Measurements from ENCODE around the gene TTPAL.

Gene TTPAL

DNA sequence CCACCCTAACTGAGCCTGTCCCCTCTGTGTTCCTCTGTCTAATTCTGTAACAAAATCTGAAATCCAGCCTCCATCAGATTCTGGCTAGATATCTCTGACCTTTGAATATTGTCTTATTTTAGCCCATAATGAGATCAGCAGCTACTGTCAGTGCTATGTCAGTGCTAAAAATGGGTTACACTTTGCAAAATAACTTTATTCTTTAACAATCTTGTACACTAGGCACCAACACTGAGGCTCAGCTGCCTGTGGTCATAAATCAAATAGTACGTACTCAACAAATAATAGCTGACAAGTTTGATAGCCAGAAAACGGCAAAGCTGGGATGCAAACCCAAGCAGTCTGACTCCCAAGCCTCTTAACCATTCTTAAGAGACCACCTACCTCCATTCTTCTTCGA, 22.1 kb downstream of the TTPAL start:
- DNase-seq (ENCODE audit: low read depth) = no peak

DNA sequence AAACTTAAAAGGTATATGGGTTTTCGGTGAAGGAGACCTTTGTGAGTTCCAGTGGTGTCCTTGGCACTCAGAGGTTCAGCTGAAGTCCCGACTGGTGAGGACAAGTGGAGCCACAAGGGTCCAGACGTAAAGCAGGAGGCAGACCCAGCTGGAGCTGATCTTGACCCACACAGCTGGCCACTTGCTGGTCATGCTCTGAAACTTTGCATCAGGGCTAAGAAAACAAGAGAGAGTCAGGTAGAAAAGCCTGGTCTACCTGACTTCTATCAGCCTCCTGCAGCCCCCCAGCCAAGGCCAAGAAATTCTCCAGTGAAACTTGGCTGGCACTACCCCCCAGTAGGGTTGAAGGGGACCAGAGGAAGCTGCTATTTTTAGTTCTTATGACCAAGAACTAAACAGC, 24.5 kb downstream of the TTPAL start:
- DNase-seq (ENCODE audit: low read depth) = no peak

DNA sequence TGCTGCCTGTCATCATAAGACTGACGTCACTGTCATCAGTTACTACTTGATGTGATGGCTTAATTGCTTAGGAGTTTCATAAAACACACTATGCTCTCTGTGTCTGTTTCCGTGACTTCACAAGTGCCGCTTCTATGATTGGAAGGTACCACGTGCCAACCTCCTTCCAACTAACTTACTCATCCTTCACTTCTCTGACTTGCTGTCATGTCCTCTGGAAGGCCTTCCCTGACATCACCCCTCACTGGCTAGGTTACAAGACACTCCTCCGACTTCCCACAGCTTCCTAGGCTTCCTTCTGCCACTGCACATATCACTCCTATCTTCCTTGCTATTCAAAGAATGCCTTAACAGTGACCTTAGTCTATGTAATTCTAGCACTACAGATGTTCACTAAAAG, 25.8 kb downstream of the TTPAL start:
- DNase-seq (ENCODE audit: low read depth) = no peak

DNA sequence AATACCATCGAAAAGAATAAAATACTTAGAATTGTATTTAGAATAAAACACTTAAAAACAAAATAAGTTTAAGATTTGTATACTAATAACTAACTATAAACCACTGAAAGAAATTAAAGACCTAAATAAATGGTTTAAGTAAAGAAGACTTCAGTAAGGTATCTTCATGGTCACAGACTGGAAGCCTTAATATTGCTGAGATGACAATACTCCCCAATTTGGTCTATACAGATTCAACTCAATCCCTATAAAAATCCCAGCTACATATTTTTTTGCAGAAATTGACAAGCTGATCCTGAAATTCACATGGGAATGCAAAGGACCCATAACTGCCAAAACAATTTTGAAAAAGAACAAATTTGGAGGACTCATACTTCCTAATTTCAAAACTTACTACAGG, 27.3 kb downstream of the TTPAL start:
- DNase-seq (ENCODE audit: low read depth) = no peak

DNA sequence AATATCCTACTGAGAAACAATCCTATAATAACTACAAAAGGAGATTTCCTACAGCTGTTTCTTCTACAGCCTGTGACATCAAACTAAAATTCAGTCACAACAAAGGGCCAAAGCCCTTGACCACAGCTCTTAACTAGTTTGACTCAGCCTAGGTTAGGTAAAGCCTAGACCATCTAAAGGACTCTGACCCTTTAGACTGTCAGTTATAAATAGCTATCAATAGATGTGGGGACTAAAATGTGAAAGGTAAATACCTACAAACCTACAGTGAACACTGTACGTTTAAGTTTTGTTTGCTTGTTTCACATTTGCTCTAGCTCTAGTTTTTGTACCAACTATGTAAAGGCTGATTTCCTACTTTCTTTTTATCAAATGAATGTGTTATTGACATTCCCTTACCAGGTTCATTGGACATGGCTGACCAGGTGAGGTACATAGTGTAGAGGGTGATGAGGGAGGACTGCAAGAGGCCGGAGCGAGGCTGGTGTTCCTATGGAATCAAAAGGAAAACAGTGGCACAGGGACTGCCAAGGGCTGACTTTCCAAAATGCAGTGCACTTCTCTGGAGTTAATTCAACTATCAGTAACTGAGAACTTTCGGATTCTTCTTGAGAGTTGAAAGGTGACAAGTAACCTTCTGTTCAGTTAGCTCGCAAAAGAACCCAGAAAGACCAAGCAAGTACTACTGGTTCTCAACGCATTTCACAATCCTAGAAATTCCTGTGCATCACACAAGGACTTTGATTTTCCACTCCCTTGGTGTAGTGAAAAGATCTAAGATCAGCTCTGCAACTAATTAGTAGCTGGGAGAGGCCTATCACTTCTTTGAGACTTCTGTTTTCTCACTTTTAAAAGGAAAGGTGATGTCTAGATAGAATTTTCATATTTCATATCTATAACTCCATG, 29.0 kb downstream of the TTPAL start:
- DNase-seq (ENCODE audit: low read depth) = no peak

DNA sequence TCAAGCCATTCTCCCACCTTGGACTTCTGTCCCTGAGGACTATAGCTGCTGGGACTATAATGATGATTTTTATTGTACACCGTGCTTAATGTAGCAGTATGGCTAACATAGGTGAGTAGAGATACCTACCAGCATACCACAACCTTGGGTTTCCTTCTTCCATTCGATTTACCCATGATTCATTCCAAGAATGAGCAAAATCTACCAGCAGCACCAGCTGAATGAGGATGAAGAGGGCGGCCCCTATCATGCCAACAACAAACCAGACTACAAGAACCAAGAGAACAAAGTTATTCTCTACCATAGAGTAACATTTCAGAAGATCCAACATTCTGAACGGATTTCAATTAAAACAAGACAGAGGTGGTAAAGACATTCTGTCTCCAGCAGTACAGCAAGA, 34.1 kb downstream of the TTPAL start:
- no peak for DNase-seq (ENCODE audit: low read depth)

DNA sequence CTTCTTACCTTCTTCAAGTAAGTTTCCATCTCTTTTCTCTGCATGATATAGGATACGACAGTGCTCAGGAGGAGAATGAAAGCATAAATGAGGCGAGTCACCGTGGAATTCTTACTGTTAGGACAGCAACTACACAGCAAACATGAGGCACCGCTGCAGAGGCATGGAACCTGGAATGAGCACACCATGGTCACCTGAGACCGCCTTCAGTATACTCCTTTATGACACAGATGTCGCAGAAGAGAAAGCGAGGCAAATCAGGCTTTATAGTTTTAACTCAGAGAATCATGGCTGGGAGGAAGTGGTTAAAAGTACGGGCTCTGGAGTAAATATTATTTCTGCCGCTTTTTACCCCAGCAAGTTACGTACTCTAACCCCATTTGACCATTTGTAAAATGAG, 38.2 kb downstream of the TTPAL start:
- no peak for DNase-seq (ENCODE audit: low read depth)

DNA sequence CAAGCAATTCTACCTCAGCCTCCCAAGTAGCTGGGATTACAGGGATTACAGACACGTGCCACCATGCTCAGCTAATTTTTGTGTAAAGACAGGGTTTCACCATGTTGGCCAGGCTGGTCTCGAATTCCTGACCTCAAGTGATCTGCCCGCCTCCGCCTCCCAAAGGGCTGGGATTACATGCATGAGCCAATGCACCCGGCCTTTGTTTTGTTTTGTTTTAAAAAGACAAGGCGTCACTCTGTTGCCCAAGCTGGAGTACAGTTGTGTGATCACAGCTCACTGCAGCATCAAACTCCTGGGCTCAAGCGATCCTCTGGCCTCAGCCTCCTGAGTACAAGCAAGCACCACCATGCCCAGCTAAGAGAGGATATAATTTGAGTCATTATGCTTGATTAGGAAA, 40.8 kb downstream of the TTPAL start:
- DNase-seq (ENCODE audit: low read depth) = no peak

DNA sequence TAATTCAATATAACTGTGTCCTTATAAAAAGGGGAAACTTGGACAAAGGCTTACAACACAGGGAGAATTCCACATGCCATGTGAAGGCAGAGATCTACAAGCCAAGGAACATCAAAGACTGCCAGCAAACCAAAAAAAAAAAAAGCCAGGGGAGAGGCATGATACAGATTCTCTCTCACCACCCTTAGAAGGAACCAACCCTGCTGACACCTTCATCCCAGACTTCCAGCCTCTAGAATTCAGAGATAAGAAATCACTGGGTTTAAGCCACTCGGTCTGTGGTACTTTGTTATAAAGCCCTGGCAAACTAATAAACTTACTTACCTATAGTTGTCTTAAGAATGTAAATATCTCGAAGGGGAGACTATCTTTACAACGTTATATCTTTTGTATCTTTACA, 41.8 kb downstream of the TTPAL start:
- DNase-seq (ENCODE audit: low read depth) = no peak

DNA sequence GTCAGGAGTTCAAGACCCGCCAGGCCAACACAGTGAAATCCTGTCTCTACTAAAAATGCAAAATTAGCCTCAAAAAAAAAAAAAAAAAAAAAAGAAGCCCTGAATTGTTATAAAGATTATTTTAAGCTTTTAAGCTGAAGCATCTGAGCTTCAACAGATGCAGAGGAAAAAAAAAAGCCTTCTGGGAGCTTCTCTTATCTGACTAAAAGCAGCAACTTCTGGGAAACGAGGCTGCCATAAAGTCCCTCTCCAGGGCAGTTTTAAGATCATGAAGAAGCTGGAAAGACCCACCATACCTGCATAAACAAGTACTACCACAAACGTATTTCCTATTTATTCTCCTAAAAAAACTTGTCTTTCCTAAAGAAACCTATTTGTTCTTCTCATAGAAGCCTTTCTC, 42.6 kb downstream of the TTPAL start:
- DNase-seq (ENCODE audit: low read depth) = no peak

DNA sequence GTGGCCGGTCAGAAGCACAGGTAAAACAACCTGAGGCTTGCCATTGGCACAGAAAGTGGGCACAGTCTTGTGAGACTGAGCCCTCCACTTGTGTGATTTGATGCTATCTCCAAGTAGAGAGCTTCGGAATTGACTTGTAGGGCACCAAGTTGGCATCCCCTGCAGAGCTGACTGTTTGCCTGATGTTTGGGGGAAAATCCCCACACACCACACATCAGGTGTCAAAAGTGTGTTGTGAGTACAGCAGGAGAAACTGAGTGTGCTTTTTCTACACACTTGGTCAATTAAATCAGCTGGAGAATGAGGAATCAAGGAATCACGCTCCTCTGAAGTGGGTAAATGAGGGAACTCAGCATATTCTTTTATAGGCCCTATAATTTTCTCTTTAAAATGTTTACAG, 45.2 kb downstream of the TTPAL start:
- no peak for DNase-seq (ENCODE audit: low read depth)

DNA sequence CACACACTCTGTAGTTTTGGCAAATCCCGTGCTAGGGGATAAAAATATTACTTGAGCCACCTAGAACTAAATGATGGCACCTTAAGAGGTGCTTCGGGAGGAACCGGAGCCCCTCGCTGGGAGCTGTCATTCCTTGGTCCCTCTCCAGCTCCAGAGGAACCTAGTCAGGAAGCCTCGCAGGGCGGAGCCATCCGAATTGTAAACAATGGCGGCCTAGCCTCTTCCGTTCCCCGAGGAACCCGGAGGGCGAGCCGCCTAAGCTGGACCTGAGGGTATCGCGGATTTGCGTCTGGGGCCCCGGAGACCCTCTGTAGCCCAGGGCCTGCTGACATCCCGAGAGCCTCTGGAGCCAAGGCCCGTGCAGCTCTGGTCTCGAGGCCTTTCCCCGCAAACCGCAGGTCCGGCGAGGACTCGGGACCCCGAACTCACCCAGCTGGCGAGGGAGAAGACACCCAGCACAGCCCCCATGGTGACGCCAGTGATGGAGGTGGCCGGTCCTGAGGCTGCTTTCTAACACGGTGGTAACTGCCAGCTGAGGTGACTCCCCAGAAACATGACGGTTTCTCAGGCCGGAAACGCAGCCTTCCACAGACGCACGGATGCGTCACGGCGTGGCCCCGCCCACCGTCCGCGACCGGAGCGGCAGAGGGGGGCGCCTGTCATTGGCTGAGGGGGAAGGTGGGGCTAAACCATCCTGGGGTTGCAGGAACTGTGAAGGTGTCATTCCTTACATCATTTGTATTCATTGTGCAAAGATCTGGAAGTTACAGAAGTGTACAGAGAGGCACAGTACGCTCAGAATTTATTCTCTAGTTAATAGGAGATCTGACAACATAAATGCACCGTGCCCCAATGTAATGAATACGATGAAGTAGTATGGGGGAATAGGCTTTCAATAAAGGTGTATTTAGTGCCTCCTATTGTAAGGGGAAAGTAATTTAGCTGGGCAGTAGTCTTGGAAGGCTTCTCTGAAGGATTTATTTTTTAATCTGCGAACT, 46.1 kb downstream of the TTPAL start, which contains the start of gene SERINC3:
SERINC3 (minus strand) TSS at position 587 of the 998 bp plus-strand sequence; CDS start at position 468, 119 bp downstream.
- peak; percentile 95 for DNase-seq (ENCODE audit: low read depth)

DNA sequence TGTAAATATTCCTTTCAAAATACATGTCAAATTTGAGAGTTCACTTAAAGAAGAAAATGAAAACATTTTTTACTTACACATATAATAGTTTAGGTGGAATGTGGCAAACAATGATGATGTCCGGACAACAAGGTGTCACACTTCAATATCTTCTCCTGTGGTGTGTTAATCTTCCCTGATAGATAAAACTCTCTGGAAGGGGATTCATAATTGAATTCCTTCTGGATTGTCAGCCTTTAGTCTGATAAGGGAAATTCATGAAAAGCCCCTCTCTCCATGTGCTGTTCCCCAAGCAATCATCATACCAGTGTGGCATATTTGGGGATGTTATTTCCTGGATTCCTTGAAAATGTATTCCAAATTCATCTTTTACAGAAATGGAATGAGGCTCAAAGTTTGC, 47.2 kb downstream of the TTPAL start:
- DNase-seq (ENCODE audit: low read depth) = no peak

DNA sequence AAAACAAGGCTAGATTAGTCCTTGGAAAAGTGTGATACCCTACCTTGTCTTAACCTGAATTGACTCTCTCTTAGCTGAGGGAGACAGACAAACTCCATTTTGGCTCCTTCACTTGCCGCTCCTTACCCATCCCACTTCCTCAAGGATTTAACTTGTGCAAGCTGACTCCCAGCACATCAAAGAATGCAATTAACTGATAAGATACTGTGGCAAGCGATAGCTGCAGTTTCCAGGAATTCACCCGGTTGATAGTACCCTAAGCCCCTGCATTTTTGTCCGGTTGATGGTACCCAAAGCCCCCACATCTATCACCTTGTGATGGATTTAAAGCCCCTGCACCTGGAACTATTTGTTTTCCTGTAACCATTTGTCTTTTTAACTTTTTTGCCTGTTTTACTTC, 48.1 kb downstream of the TTPAL start:
- DNase-seq (ENCODE audit: low read depth) = no peak

DNA sequence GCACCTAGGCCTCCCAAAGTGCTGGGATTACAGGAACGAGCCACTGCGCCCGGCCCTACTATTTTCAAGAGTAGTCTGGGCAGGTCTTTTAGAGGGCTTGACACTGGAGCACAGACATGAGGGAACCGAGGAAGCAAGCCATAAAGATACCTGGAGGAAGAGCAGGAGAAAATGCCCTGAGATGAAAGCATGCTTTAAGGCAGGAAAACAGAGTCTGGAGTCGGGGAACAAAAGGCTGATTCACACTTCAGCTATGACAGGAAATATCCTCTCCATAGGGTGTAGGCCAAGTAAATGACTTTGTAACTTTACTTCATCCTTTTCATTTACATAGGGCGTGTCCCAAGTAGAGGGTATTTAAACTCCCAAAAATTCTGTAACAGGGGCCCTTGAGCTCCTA, 50.5 kb downstream of the TTPAL start:
- no peak for DNase-seq (ENCODE audit: low read depth)

DNA sequence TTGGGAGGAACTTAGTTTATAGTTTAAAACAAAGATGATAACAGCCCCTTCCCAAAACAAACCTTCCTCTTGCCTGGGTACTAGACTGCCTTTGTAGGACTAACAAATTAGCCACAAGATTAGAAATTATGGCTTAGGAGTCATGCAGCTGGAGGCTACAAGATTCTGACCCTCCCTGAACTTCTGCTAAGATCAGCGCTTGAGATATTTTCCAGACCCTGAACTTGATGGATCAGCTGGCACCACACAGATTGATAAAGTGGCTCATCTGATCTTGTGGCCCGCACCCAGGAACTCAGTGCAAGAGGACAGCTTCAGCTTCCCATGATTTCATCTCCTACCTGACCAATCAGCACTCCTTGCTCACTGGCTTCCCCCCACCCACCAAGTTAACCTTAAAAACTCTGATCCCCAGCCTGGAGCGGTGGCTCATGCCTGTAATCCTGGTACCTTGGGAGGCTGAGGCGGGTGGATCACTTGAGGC, 52.1 kb downstream of the TTPAL start:
- DNase-seq (ENCODE audit: low read depth) = no peak

DNA sequence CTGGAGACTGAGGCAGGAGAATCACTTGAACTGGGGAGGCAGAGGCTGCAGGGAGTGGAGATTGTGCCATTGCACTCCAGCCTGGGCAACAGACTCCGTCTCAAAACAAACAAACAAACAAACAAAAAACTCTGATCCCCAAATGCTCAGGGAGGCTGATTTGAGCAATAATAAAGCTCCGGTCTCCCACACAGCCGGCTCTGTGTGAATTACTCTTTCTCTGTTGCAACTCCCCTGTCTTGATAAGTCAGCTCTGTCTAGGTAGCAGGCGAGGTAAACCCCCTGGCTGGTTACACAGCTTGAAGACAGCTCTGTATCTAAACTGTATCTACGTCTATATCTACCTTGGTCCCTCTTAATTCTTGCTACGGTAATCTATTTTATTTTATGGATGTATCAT, 52.6 kb downstream of the TTPAL start:
- DNase-seq (ENCODE audit: low read depth) = no peak

DNA sequence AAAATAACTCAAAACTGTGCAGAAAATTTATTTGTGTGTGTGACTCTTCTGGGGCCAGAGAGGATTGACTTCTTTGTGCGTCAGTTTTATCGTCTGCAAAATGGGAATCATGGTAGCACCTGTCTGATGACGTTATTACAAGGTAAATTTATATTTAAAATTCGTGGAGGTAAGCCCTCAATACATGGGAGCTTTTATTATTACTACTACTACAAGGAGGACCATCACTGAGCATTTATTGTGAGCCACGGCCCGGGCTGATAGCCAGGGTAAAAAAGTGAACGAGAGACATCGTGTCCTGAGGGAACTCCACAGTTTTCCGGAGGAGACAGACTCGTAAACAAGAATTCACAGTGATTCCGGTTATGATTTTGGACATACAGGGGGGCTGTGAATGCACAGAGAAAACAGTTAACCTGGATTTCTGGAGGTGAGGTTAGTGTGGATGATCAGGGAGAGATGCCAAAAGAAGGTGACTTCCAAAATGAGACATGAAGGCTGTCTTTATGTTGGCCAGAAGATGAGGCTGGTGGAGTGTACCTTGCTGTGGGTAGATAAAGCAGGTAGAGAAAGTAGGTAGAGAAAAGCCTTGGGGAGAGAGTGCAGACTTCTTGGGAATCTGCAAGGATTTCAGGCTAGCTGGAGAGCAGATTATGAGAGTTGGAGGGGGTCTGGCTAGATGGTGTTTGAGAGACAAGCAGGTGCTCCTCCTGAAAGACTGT, 56.7 kb downstream of the TTPAL start:
- DNase-seq (ENCODE audit: low read depth) = no peak

DNA sequence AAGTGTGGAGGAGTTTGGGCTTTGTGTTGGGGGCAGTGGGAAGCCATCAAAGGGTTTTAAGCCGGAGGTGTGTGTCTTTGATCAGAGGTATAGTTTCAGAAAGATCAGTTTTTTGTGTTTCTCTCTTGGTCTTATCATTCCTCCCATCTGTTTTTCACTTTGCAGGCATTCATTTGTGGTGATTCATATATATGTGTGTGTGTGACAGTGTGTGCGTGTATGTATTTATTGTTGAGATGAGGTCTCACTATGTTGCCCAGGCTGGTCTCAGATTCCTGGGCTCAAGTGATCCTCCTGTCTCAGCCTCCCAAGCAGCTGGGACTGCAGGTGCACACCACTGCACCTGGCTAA, 57.3 kb downstream of the TTPAL start:
- no peak for DNase-seq (ENCODE audit: low read depth)

DNA sequence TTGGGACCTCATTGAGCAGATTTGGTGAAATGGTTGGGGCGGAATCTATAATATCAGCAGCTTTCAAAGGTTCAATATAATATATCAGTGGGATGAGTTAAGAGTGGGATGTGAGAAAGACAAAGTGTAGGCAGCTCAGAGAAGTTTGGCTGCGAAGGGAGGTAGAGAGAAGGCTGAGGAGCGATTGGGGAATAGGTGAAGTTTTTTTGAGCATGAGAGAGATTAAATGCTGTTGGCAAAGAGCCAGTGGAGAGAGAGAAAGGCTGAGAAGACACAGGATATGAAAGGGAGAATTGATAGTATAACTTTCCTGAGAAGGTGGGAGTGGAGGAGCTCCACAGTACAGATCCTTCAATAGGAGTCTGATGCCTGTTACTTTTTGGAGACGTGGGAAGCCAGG, 58.3 kb downstream of the TTPAL start:
- DNase-seq (ENCODE audit: low read depth) = no peak

DNA sequence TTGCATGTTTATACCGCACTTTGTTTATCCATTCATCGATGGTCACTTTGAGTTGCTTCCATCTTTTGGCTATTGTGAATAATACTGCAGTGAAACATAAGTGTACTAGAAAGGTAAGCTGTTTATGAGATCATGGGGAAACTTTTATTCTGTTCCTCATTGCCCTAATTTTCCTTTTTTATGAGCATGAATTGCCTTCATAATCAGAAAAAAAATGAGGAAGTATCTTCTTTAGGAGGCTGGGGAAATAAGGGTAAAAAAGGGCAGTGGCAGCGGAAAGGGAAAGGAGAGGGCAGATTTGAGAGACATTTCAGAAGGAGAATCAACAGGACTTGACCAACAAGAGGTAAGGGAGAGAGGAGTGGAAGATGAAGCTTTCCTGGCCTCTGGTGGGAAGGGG, 60.5 kb downstream of the TTPAL start:
- no peak for DNase-seq (ENCODE audit: low read depth)

DNA sequence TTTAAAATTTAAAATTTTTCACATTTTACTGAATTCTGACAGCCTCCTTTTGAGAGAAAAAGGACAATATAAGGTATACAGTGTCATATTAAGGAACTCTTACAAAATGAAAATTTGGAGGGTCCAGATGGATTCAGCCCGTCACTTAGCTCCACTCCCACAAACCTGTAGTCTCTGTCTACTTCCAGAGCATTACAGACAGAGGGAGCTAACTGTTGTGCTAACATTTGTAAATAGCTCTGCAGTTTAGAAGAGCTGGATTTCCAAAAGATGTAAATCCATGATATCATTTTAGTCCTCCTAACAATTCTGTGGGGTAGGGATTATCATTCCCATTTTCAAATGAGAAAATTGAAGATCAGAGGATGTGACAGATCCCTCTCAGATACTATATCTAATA, 62.3 kb downstream of the TTPAL start:
- no peak for DNase-seq (ENCODE audit: low read depth)

Data from stimulated activated CD8-positive, alpha-beta memory T cell treated with anti-CD3 and anti-CD28 coated beads, Interleukin-4, amount 100 ng/mL, for 24 hours (primary cell).